ENCODE data around the gene JPH4. TPM values are rescaled to one million over a fixed set of nuclear protein-coding genes. Genes with fewer than 3 reads are reported as not detected.
A peak's percentile ranks its signal among the peaks of the same experiment; 100 is the strongest.

JPH4 gene
- total RNA-seq, 1 experiment from 2014 or later = 6.8 TPM

DNA sequence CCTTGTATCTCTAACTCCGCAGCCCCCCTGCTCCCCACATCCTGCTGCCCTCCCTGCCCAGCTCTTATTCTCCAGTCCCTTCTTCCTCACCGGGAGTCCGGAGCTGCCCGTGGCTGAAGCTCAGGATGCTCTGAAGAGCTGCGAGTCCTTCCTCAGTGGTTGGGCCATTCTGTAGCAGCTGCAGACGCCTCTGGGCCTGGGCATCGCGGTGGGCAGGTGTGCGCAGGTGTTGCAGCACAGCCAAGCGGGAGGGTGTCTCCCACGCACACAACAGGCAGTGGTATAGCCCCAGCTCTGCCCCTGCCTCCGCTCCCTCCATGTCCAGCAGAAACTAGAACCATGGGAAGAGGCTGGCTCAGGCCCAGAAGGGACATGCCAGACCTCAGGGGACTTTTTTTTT lies 47.2 kb downstream of the JPH4 start:
- H2BK20ac ChIP-seq (ENCODE audit: low read depth, low read length, poor library complexity, severe bottlenecking) = no peak overlapping the region
- no peak overlapping the region for H2BK5ac ChIP-seq (ENCODE audit: insufficient read length, low read length)
- H3K27ac ChIP-seq (ENCODE audit: insufficient read length, low read depth, low read length) = no peak overlapping the region
- no peak overlapping the region for H4K8ac ChIP-seq (replicated peaks; ENCODE audit: insufficient read length, low read depth, low read length)
- no peaks in the 10 kb centered on the region for H3K27me3 Mint-ChIP-seq (ENCODE audit: low read depth)
- peaks cover 3% of the 10 kb centered on the region; the same call in 1 of the 2 replicates for H3K4me1 ChIP-seq (ENCODE audit: insufficient read depth, low read length)
- H3K9me3 ChIP-seq (ENCODE audit: control insufficient read depth, low read depth, low read length) = no peaks in the 10 kb centered on the region
- no peak overlapping the region for H3K4me2 ChIP-seq (ENCODE audit: insufficient read depth, insufficient read length, low read length)
- no peak overlapping the region for H3K23ac ChIP-seq (ENCODE audit: insufficient read length, low read depth, low read length)
- H4K91ac ChIP-seq (ENCODE audit: insufficient read length, low read depth, low read length) = no peak overlapping the region
- H3K4me1 Mint-ChIP-seq = peaks cover 23 to 31% of the 10 kb centered on the region in 2 experiments
- H2BK15ac ChIP-seq (ENCODE audit: low read depth, low read length) = no peak overlapping the region
- H3K79me2 ChIP-seq (ENCODE audit: insufficient read depth, low read length) = no peaks in the 10 kb centered on the region
- no peaks in the 10 kb centered on the region for H3K27me3 ChIP-seq (ENCODE audit: insufficient read depth, low read length)
- TF ChIP-seq, protein P1, sequence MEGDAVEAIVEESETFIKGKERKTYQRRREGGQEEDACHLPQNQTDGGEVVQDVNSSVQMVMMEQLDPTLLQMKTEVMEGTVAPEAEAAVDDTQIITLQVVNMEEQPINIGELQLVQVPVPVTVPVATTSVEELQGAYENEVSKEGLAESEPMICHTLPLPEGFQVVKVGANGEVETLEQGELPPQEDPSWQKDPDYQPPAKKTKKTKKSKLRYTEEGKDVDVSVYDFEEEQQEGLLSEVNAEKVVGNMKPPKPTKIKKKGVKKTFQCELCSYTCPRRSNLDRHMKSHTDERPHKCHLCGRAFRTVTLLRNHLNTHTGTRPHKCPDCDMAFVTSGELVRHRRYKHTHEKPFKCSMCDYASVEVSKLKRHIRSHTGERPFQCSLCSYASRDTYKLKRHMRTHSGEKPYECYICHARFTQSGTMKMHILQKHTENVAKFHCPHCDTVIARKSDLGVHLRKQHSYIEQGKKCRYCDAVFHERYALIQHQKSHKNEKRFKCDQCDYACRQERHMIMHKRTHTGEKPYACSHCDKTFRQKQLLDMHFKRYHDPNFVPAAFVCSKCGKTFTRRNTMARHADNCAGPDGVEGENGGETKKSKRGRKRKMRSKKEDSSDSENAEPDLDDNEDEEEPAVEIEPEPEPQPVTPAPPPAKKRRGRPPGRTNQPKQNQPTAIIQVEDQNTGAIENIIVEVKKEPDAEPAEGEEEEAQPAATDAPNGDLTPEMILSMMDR (conservative IDR thresholded peaks at IDR 0.05) = no peak
- no peak overlapping the region for H2AFZ ChIP-seq (ENCODE audit: low read length)
- peaks cover 55 to 69% (median 68%) of the 10 kb centered on the region in 3 experiments; a peak in 6 of 7 replicates for H3K36me3 Mint-ChIP-seq (ENCODE audit: insufficient read depth in 1 of 3, low read depth in 3 of 3)
- H3K14ac ChIP-seq (ENCODE audit: insufficient read depth, low read length) = no peak overlapping the region; the same call in 1 of the 2 replicates
- H2AK5ac ChIP-seq (ENCODE audit: insufficient read length, low read length) = no peak overlapping the region
- no peak overlapping the region for H3T11ph ChIP-seq (ENCODE audit: low read length)
- DNase-seq = no peak
- H4K20me1 ChIP-seq (ENCODE audit: control insufficient read depth, insufficient read depth, insufficient read length) = no peaks in the 10 kb centered on the region
- H2BK12ac ChIP-seq (ENCODE audit: insufficient read length, low read depth, low read length) = no peak overlapping the region
- peak overlapping the region; percentile 7 to 77 (median 50); a peak in 5 of 7 replicates for H3K27ac Mint-ChIP-seq
- no peak overlapping the region for H3K4ac ChIP-seq (ENCODE audit: low read depth, low read length)
- no peak overlapping the region for H3K56ac ChIP-seq (ENCODE audit: insufficient read length, low read depth, low read length)
- no peaks in the 10 kb centered on the region for H3K9me3 Mint-ChIP-seq
- no peak overlapping the region for H3K9ac ChIP-seq (ENCODE audit: extremely low read depth, insufficient read length, low read length)
- H3K4me3 Mint-ChIP-seq = no peak overlapping the region
- H3K79me1 ChIP-seq (ENCODE audit: insufficient read depth, low read depth, low read length, poor library complexity, severe bottlenecking) = no peaks in the 10 kb centered on the region
- H2BK120ac ChIP-seq (ENCODE audit: low read depth, low read length, poor library complexity, severe bottlenecking) = no peak overlapping the region
- WGBS (ENCODE audit: extremely low coverage, insufficient read length, low lambda C conversion rate) = no CpG with 5 or more reads among the region's 12 CpGs
- no peak overlapping the region for H3K18ac ChIP-seq (ENCODE audit: insufficient read length, low read depth, low read length)
- no peaks in the 10 kb centered on the region for H3K23me2 ChIP-seq (ENCODE audit: insufficient read length, low read depth, low read length, poor library complexity, severe bottlenecking)
- H4K5ac ChIP-seq (ENCODE audit: insufficient read length, low read depth, low read length) = no peak overlapping the region

All from H9 (cell line).